ENCODE measurements around the gene COPS3.

DNA sequence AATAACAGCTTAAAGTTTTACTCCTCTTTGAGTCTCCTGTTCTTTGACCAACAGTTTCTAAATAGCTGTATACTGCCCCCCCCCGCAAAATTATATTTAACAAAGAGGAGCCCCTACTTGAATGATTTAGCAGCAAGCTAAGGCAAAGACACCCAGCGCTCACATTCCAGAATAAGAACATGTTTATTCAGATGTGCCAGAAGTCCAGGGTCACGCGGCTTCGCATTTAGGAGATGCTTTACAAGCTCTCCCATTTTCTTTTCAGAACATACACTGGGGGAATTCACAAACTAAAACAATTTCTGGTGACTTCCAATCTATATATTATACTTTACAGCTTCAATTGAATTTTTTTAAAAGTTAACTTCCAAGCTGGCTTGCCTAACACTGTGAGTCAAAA, 80.2 kb downstream of the COPS3 start:
- TF ChIP-seq SMC3 (conservative IDR thresholded peaks at IDR 0.05; ENCODE audit: poor library complexity) = no peak
- TF ChIP-seq, protein P1, sequence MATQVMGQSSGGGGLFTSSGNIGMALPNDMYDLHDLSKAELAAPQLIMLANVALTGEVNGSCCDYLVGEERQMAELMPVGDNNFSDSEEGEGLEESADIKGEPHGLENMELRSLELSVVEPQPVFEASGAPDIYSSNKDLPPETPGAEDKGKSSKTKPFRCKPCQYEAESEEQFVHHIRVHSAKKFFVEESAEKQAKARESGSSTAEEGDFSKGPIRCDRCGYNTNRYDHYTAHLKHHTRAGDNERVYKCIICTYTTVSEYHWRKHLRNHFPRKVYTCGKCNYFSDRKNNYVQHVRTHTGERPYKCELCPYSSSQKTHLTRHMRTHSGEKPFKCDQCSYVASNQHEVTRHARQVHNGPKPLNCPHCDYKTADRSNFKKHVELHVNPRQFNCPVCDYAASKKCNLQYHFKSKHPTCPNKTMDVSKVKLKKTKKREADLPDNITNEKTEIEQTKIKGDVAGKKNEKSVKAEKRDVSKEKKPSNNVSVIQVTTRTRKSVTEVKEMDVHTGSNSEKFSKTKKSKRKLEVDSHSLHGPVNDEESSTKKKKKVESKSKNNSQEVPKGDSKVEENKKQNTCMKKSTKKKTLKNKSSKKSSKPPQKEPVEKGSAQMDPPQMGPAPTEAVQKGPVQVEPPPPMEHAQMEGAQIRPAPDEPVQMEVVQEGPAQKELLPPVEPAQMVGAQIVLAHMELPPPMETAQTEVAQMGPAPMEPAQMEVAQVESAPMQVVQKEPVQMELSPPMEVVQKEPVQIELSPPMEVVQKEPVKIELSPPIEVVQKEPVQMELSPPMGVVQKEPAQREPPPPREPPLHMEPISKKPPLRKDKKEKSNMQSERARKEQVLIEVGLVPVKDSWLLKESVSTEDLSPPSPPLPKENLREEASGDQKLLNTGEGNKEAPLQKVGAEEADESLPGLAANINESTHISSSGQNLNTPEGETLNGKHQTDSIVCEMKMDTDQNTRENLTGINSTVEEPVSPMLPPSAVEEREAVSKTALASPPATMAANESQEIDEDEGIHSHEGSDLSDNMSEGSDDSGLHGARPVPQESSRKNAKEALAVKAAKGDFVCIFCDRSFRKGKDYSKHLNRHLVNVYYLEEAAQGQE (IDR thresholded peaks at IDR 0.05; ENCODE audit: borderline replicate concordance) = no peak
- TF ChIP-seq, protein P2, sequence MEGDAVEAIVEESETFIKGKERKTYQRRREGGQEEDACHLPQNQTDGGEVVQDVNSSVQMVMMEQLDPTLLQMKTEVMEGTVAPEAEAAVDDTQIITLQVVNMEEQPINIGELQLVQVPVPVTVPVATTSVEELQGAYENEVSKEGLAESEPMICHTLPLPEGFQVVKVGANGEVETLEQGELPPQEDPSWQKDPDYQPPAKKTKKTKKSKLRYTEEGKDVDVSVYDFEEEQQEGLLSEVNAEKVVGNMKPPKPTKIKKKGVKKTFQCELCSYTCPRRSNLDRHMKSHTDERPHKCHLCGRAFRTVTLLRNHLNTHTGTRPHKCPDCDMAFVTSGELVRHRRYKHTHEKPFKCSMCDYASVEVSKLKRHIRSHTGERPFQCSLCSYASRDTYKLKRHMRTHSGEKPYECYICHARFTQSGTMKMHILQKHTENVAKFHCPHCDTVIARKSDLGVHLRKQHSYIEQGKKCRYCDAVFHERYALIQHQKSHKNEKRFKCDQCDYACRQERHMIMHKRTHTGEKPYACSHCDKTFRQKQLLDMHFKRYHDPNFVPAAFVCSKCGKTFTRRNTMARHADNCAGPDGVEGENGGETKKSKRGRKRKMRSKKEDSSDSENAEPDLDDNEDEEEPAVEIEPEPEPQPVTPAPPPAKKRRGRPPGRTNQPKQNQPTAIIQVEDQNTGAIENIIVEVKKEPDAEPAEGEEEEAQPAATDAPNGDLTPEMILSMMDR (IDR thresholded peaks at IDR 0.05; ENCODE audit: poor library complexity, severe bottlenecking) = no peak
- TF ChIP-seq POLR2AphosphoS5 (IDR thresholded peaks at IDR 0.05) = no peak
- no peak for TF ChIP-seq EZH2 (IDR thresholded peaks at IDR 0.05; ENCODE audit: borderline replicate concordance, insufficient read depth, low read length, poor library complexity, severe bottlenecking)
- TF ChIP-seq TAF1 (IDR thresholded peaks at IDR 0.05; ENCODE audit: low read depth) = no peak
- no peak for TF ChIP-seq RAD21 (conservative IDR thresholded peaks at IDR 0.05)
- TF ChIP-seq EP300 (conservative IDR thresholded peaks at IDR 0.05; ENCODE audit: poor library complexity, severe bottlenecking) = no peak
